Measurements from ENCODE around the gene TCAP. TPM values are rescaled to one million over a fixed set of nuclear protein-coding genes. Genes with fewer than 3 reads are reported as not detected.
A peak's percentile ranks its signal among the peaks of the same experiment; 100 is the strongest.

Gene TCAP
- total and polyA plus RNA-seq, 12 donors = 2,452 to 6,290 (median 4,242) TPM

DNA sequence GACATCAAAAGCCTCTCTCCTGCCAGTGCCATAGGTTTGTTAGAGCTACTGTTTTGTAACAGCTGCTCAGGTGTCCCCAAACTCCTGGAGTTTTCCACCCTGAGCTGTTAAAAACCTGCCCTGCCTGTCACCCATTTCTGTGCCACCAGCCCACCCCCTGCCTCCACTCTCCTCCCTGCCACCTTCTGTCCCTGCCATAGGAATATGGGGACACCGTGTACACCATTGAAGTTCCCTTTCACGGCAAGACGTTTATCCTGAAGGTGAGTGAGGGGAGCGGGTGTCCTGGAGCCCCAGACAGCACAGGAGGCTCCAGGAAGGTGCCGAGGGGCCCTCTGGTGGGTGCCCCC lies 5.2 kb upstream of the TCAP start:
- 69 to 73% methylated on average over 5 of the region's 5 CpGs for WGBS, 2 donors
- intact Hi-C loops (cut with DNase I) = no loop called here

GRCh38 chr17:39660397-39661385 lies 4.5 kb upstream of the TCAP start:
- Histone ChIP-seq H3K9me3 (no peaks in the 10 kb centered on the region), H3K27ac (peak overlapping the region; percentile 62 to 98 (median 85)), H3K27me3 (peaks cover 0 to 1% (median 0%) of the 10 kb centered on the region in 7 donors), H3K4me1 (peaks cover 38 to 81% (median 71%) of the 10 kb centered on the region in 9 donors), H3K36me3 (peaks cover 0 to 68% (median 5%) of the 10 kb centered on the region in 9 donors), H3K4me3 (peak overlapping the region in 6 of 10 donors; percentile 0 to 33 (median 18))
- WGBS, 2 donors = 64 to 71% methylated on average over 35 of the region's 35 CpGs
- DNase-seq = peak in 1 of 2 donors; percentile 60
- intact Hi-C loops (cut with DNase I) = no loop called here
- TF ChIP-seq, protein P1, sequence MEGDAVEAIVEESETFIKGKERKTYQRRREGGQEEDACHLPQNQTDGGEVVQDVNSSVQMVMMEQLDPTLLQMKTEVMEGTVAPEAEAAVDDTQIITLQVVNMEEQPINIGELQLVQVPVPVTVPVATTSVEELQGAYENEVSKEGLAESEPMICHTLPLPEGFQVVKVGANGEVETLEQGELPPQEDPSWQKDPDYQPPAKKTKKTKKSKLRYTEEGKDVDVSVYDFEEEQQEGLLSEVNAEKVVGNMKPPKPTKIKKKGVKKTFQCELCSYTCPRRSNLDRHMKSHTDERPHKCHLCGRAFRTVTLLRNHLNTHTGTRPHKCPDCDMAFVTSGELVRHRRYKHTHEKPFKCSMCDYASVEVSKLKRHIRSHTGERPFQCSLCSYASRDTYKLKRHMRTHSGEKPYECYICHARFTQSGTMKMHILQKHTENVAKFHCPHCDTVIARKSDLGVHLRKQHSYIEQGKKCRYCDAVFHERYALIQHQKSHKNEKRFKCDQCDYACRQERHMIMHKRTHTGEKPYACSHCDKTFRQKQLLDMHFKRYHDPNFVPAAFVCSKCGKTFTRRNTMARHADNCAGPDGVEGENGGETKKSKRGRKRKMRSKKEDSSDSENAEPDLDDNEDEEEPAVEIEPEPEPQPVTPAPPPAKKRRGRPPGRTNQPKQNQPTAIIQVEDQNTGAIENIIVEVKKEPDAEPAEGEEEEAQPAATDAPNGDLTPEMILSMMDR (IDR thresholded peaks at IDR 0.05) = no peak
- ATAC-seq = peak in 4 of 8 donors; percentile 3 to 46 (median 9)

More for the DNA sequence above, 5.2 kb upstream of the TCAP start:
- H3K4me1 ChIP-seq = peaks cover 38 to 76% (median 64%) of the 10 kb centered on the region in 9 donors
- H3K27me3 ChIP-seq = no peaks in the 10 kb centered on the region
- ATAC-seq = no peak
- H3K27ac ChIP-seq = peak overlapping the region; percentile 62 to 98 (median 85)
- TF ChIP-seq, protein P1 (IDR thresholded peaks at IDR 0.05) = no peak
- H3K36me3 ChIP-seq = peaks cover 0 to 73% (median 5%) of the 10 kb centered on the region in 9 donors
- DNase-seq = no peak
- peak overlapping the region in 5 of 10 donors; percentile 6 to 33 (median 21) for H3K4me3 ChIP-seq
- H3K9me3 ChIP-seq = no peaks in the 10 kb centered on the region

DNA sequence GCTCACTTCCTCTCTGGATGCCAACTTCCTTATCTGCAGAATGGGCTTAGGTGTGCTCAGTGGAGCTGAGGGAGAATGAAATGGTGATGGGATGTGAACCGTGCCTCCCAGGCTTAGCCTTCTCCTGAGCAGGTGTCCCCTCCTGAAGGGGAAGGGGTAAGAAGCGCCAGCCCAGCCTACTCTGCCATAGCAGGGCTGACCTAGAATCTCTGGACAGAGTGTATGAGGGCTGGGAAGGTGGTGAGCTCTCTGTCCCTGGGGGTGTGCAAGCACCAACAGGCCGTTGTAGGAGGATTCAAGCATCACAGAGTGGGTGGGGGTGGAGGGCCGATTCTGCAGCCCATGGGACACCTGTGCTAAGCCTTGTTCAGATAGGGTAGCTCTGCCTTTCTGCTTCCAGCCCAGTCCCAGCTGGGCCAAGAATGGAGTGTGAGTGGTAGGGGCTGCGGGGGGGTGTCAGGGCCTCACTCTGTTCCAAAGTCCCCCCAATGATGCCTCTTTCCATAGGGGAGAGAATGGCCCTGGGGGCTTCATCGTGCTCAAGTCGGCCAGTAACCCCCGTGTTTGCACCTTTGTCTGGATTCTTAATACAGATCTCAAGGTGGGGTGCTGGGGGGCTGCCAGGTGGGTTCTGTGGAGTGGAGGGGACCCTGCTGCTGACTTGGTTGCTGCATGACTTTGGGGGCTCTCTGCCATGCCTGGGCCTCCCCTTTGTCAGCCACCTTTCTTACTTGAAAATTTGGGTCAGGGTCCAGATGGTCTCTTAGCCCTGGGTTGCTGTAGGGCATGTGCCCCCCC lies 3.2 kb upstream of the TCAP start:
- DNase-seq (no peak), ATAC-seq (no peak)
- intact Hi-C loops (cut with DNase I) = no loop called here
- Histone ChIP-seq H3K27me3 (peaks cover 0 to 14% (median 0%) of the 10 kb centered on the region in 7 donors), H3K4me3 (no peak overlapping the region), H3K9me3 (no peaks in the 10 kb centered on the region), H3K36me3 (peaks cover 0 to 57% (median 5%) of the 10 kb centered on the region in 9 donors), H3K27ac (peak overlapping the region in 9 of 10 donors; percentile 72 to 98 (median 92)), H3K4me1 (peaks cover 38 to 85% (median 77%) of the 10 kb centered on the region in 9 donors)
- 84 to 85% methylated on average over 8 of the region's 8 CpGs for WGBS, 2 donors
- TF ChIP-seq, protein P1 (IDR thresholded peaks at IDR 0.05) = no peak
